ENCODE data around the gene SOBP.

GRCh38 chr6:107547451-107547840 lies 57.5 kb downstream of the SOBP start:
- TF ChIP-seq CTCF (IDR thresholded peaks at IDR 0.05) (no peak), EP300 (IDR thresholded peaks at IDR 0.05) (no peak)

Data from tibial nerve (tissue), 4 donors.